CD4-positive, alpha-beta T cell treated with Interleukin-21 for 1 hour (primary cell): ENCODE data around the gene PIP.
A peak's percentile ranks its signal among the peaks of the same experiment; 100 is the strongest.
"Not testable (repeated sequence)": the region's sequence is repeated elsewhere in the genome, so short reads cannot be mapped to it uniquely, and the experiment has no call there.

Experiments
- DNase-seq: peaks from one replicate; pipeline ENCODE4 v3.0.0-alpha.2; 2020

PIP gene, protein sequence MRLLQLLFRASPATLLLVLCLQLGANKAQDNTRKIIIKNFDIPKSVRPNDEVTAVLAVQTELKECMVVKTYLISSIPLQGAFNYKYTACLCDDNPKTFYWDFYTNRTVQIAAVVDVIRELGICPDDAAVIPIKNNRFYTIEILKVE

GRCh38 chr7:143131781-143132180, at the start of gene PIP:
TSS of gene PIP (plus strand) at chr7:143132077. CDS start at chr7:143132117, 40 bp downstream.
- DNase-seq, result no peak

- no peak for DNase-seq
These were observed 46.8 kb upstream of the PIP start for GRCh38 chr7:143085109-143085508.

GRCh38 chr7:143085610-143086009, 46.3 kb upstream of the PIP start:
- not testable (repeated sequence) for DNase-seq

GRCh38 chr7:143088549-143089231, 43.2 kb upstream of the PIP start:
- not testable (repeated sequence) for DNase-seq

GRCh38 chr7:143096146-143096545, 35.7 kb upstream of the PIP start:
- DNase-seq, result no peak

- not testable (repeated sequence) for DNase-seq
These were observed 32.3 kb upstream of the PIP start for GRCh38 chr7:143099579-143099978.

DNA sequence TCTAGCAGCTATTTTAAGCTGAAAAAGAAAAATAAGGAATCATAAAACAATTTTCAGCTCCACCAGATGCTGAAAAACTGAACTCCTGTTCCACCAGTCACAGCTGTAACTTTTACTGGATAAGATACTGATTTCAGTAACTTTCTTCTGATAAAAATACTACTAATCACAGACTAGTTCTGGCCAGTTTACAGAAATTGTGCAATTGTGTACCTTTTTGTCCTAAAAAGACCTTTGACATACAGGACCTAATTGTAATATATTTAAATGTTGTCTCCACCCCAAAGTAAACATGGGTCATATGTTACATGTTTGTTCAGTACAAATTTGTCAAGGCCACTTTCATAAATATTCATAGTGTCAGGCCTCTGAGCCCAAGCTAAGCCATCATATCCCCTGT, 27.1 kb upstream of the PIP start:
- DNase-seq, result no peak

DNA sequence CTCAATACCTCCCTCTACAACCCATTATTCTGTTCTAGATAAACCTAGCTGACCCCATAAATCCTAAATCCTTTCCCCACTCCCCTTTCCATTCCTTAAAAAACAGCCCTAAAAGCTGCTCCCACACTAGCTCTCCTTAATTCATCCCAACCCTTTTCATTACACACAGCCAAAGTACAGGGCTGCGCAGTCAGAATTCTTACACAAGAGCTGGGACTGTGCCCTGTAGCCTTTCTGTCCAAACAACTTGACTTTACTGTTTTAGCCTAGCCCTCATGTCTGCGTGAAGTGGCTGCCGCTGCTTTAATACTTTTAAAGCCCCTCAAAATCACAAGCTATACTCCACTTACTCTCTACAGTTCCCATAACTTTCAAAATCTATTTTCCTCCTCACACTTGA, 23.9 kb upstream of the PIP start:
- not testable (repeated sequence) for DNase-seq

GRCh38 chr7:143117395-143117794, 14.5 kb upstream of the PIP start:
- DNase-seq, result no peak

DNA sequence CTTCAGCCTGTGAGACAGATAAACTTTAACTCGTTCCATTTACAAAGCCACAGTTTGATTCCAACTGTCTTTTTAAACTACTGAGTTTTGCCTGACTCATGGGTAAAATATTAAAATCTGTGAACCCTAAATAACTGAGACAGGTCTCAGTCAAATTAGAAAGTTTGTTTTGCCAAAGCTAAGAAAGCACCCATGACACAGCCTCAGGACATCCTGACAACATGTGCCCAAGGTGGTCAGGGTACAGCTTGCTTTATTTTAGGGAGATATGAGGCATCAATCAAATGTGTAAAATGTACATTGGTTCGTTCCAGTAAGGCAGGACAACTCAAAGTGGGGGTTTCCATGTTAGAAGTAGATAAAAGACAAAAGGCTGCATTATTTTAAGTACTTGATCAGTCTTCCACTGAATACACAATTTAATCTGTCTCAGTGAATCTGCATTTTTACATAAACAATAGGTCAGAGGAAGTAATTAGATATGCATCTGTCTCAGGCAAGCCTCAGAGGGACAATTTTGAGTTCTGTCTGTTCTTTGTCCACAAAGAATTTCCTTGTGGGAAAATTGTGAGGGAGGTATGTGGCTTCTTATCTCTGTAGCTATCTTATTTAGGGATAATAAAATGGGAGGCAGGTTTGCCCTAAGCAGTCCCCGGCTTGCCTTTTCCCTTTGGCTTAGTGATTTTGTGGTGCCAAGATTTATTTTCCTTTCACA, 11.0 kb upstream of the PIP start:
- no peak for DNase-seq

DNA sequence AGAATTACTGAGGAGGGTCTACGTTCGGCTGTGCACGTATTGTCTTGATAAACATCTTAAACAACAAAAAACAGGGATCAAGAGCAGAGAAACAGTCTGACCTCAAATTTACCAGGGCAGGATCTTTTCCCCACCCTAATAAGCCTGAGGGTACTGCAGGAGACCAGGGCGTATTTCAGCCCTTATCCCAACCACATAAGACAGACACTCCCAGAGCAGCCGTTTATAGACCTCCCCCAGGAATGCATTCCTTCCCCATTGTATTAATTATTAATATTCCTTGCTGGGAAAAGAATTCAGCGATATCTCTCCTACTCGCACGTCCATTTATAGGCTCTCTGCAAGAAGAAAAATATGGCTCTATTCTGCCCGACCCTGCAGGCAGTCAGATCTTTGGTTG, 8.6 kb upstream of the PIP start:
- not testable (repeated sequence) for DNase-seq

DNA sequence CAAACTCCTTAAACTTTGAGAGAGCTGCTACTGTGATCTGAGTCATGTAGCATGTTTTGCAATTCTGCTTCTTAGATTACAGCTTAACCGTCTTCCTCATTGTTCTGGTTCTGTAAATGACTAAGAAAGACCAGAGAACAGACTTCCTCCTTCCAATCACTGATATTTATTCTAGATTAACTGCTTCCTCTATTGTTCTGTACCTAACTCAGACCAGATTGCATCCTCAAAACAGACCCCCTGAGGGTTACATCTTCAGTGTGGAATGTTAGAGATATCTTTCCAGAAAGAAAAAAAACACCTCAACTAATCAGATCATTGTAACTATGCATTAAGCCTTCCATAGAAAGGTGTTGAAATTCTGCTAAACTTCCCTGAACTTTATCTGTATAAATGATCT, 5.7 kb upstream of the PIP start:
- peak; percentile 2 for DNase-seq

- no peak for DNase-seq
These were observed 2.8 kb upstream of the PIP start for GRCh38 chr7:143129051-143129450.

GRCh38 chr7:143129477-143129876, 2.4 kb upstream of the PIP start:
- no peak for DNase-seq

DNA sequence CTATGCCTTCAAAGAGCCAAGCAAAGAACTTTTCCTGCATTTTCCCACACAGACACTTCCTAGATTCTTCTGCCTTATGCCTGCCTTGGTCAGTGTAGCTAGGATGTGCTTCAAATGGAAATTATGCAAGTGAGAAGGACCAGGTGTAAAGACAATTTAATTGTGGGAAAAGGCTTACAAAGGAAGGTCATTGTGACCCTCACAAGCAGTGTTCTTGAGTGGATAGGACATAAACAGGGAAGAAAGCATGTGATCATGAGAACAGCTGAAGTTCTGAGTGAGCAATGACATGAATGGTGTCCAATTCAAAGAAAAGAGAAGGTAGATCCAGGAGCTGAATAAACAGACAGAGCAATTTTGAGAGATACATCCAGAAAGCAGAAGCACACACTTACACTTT, 1.3 kb upstream of the PIP start:
- no peak for DNase-seq

GRCh38 chr7:143147070-143147469, 15.2 kb downstream of the PIP start:
- DNase-seq, result no peak

DNA sequence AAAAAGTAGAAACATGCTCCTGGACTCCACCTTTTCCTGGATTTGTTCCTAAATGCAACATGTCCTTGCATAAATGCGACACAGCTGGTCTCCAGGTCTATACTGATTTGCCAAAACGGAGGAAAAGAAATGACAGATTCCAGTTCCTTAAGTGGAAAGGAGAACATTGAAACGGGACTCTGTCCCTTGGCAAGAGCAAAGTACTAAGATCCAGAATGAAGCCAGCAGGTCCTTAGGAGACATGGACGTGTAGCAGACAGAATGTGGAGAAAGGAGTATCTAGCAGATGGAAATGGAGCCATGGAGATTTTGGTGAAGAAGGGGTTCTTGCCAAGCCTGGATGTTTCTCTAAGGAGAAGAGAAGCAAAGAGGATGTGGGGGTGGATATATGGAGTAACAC, 16.2 kb downstream of the PIP start:
- DNase-seq, result no peak

GRCh38 chr7:143148651-143149050, 16.8 kb downstream of the PIP start:
- no peak for DNase-seq

DNA sequence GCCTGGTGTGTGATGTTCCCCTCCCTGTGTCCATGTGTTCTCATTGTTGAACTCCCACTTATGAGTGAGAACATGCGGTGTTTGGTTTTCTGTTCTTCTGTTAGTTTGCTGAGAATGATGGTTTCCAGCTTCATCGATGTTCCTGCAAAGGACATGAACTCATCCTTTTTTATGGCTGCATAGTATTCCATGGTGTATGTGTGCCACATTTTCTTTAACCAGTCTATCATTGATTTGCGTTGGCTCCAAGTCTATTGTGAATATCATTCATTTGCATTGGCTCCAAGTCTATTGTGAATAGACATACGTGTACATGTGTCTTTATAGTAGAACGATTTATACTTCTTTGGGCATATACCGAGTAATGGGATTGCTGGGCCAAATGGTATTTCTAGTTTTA, 18.8 kb downstream of the PIP start:
- DNase-seq, result not testable (repeated sequence)

DNA sequence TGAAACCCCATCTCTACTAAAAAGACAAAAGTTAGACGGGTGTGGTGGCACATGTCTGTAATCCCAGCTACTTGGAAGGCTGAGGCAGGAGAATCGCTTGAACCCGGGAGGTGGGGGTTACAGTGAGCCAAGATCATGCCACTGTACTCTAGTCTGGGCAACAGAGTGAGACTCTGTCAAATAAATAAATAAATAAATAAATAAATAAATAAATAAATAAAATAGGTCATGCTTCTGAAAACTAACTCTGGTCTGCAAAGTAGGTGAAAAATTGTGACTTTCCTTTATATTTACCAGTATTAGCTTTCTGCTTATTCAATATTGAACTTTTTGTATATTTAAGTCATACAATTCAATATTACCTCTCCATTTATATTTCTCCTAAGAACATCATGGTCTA, 26.7 kb downstream of the PIP start:
- DNase-seq, result not testable (repeated sequence)

- no peak for DNase-seq
These were observed 39.8 kb downstream of the PIP start for GRCh38 chr7:143171697-143172096.

GRCh38 chr7:143172354-143172753, 40.5 kb downstream of the PIP start:
- DNase-seq, result no peak

DNA sequence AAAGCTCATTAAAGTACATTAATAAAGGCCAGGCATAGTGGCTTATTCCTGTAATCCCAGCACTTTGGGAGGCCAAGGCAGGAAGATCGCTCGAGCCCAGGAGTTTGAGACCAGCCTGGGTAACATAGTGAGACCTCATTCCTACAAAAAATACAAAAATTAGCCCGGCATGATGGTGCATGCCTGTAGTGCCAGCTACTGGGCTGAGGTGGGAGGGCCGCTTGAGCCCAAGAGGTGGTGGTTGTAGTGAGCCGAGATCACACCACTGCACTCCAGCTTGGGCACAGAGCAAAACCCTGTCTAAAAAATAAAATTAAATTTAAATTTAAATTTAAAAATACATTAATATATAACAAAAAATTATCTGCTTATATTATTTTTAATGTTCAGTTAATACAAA, 44.3 kb downstream of the PIP start:
- DNase-seq, result no peak

GRCh38 chr7:143177374-143178119, 45.7 kb downstream of the PIP start:
- no peak for DNase-seq
